Posterior cingulate gyrus (tissue), 11 donors: ENCODE results near the gene CHADL.
A peak's percentile ranks its signal among the peaks of the same experiment; 100 is the strongest.

Source experiments
- DNase-seq, 10 donors: peaks; one replicate each; pipeline versions ENCODE4 v3.0.0 to v3.0.0-alpha.2; 2020 to 2021; ENCODE audit warnings: mixed read lengths in 3 of 10
- intact Hi-C: fragments of 100-400 bp; cut with DNase I; formaldehyde crosslinking; loops from one replicate; pipeline ENCODE4 v1.15.1; 2023

The CHADL gene

DNA sequence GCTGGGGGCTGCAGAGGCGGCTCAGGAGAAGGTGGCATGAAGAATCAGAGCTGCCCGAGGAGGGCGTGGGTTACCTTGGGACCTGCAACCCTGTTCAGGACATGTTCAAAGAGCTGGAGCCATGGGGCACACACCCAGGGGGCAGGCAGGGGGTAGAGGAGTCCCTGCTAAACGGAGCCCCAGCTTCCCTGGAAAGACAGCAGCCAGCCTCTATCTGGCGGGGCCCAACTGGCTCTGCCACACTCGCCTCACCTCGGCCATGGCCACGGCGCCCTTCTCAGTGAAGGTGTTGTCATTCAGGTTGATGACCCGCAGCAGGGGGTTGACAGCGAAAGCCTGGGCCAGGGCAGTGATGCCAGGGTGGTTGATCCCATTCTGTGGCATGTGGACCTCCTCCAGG lies 17.0 kb upstream of the CHADL start:
- intact Hi-C loops: no loop called here
- no peak for DNase-seq

DNA sequence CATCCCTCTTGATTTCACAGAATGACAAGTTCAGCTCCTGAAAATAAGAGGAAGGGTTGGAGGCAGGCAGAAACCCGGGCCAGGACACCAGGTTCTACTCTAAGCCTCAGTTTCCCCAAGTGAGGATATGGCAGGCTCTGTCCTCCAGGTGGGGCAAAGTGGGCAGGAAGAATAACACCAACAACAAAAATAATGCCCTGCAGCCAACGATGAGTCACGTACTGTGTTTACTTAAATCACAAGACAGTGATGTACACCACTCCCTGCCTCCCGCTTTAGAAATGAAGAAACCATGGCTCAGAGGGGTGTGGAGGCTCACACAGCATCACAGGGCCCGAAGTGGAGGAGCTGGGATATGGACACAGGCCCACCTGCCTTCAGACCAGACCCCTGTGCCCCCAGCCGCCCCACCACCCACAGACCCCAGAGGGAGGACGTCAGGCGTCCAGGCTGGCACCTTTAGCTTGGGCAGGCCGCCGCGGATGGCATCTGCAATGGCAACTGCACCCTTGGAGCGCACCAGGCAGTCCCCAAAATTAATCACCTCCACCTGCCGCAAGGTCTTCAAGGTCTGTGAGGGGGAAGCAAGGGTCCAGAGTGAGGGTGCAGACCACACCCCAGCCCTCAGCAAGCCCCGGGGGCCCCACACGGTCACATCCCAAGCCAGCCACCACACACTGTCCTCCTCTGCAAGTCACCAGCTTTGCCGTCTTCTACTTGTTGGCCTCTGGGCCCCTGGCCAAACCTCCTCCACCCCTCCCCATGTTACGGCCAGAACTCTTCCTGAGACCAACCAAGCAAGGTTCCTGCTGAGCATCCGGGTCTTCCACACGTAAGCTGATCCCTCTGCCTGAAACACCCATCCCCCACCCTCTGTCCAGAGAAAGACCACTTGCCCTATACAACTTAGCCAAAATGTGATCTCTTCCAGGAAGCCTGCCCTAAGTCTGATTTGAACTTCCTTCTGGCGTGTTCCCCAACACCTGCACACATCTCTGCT lies 15.8 kb upstream of the CHADL start:
- no peak for DNase-seq

DNA sequence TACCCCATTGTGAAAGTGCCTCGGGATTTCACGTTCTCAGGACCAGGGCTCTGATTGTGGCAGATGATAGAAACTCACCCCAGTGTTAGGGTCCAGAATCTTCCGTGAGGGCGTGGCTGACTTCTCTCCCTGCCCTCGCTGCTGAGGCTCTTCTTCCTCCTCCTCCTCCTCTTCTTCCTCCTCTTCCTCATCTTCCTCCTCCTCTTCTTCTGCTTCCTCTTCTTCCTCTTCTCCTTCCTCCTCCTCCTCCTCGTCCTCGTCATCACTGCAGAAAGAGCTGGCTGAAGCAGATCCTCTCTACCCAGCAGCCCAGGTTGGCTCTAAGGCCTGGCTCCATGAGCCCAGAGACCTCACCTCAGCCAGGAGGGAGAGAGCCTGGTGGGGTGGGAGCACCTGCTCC lies 13.5 kb upstream of the CHADL start:
- DNase-seq: no peak
- intact Hi-C loops: no loop called here

More for the DNA sequence above, 15.8 kb upstream of the CHADL start:
- intact Hi-C loops: no loop called here

DNA sequence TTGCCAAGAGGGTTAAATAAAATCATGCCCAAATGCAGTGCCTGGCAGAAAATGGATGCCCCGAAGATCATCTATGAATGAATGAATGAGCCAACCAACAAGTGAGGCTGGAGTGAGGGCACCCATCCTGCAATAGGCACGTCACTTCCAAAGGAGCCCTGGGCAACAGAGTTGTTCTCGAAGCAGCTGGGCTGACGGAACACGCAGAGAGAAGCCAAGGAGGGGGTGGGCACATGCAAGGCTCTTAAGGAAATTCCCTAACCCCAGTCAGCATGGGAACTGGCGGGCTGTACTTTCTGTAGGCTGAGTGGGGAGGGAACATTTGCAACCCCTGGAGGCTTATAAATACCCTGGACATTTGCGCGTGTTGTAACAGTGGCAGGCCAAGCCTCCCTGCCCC lies 11.6 kb upstream of the CHADL start:
- peak in 3 of 10 donors; percentile 34 to 87 (median 48) for DNase-seq
- intact Hi-C loops: no loop called here

DNA sequence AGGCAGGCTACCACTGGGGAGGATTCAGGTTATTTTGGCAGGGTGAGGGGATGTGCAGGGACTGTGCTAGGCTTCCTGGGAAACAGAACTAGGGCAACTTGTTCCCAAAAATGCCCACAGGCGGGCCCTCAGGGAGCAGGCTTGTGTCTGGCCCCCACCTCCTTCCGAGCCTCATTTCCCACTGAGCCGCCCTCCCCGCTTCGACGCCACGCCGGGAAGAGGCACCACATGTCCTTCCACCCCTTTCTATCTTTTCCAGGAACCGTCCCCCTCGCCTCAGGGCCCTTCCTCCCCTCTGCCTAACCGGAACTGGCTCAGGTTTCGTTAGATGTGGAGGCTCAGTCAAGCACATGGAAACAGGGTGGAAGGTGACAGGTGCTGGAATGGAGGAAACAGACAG lies 9.4 kb upstream of the CHADL start:
- intact Hi-C loops: no loop called here
- DNase-seq: no peak

DNA sequence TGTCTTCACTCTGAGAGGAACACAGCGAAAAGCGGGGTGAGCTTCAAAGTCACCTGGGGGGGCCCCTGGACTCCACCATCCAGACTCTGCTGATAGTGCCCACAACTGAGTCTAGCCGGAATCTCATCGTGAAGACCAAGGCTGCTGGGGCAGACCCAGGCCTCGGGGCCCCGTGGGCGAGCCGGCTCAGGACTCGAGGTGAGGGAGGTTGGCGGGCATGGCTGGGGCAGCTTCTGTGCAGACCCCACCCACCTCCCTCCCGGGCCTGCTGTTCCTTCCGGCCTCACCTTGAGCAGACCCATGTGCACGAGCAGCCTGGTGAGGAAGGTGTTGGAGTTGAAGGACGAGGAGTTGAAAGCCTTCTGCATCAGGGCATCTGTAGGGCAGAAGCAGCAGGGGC lies 8.7 kb upstream of the CHADL start:
- intact Hi-C loops: no loop called here
- peak in 1 of 10 donors; percentile 63 for DNase-seq

DNA sequence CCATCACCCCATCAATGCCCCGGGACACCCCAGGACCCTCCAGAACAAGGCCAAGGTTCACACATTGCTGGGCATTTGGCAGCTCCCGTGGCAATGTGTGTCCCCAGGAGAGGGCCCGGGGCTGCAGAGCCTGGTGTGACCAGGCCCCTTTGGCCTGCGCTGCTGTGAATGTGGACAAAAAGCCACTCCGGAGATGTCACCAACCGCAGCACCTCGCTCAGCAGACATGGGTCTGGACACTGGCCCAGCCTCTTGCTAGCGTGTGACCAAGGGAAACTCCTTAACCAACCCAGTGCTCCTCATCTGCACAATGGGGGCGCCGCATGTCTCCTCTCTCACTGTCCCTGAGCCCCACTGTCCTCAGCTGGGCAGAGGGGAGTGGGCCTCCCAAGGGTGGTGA lies 8.0 kb upstream of the CHADL start:
- intact Hi-C loops: no loop called here
- no peak for DNase-seq

DNA sequence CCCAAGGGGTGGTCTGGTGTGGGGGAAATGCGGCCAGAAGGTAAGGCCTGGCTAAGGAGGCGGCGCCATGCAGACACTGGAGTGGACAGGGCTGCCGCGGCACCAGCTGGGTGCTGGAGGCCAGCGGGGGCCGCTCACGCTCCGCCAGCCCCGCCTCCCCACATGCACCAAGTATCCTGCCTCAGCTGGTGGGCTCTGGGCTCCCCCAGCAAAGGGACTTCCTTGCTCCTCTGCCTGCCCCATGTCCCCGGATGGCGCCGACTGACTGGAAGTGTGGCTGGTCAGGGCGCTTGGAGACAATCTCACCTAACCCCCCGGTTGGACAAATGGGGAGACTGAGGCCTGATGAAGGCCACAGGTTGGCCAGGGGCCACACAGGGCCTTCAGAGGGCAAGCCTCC lies 7.6 kb upstream of the CHADL start:
- intact Hi-C loops: no loop called here
- DNase-seq: no peak

DNA sequence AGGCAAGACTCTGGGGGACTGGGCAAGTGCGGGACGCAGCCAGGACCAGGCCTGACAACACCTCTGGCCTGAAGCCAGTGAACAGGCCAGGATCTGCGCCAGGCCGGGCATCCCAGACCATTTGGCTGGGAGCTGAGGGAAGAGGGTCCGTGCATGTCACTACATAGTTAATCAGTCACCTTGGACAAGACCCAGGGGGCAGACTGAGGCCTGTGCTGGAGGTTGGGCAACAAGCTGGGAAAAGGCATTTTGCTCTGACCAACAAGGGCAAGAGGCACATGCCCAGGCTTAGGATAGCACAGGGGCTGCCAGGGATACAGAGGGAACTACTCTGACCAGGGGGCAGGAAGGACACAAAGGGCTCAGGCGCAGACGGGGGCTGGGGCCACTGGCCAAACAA lies 7.0 kb upstream of the CHADL start:
- intact Hi-C loops: no loop called here
- DNase-seq: no peak

DNA sequence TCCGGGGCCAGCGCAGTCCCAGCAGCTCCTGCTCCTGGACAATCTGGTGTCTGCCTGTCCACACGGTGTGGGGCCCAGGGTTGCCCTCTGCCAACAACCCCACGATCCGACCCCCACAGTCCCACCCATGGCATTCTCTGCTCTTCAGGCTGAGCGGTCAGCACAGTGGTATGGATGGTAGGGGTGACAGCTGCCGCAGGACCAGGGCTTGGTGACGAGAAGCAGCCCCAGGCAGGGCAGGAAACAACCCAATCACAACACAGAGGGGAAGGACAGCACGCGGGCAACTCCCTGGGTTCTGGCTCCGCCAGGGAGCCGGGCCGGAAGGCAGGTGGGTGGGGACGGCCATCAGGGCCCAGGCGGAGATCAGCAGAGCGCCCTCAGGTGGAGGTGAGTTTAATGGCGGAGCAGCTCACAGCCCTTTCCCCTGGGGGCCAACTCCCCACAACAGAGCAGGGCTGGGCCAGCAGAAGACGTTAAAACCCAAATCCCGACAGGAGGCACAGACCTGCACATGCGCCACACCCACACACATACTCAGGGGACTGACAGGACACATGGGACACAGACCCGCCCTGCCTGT lies 5.3 kb upstream of the CHADL start:
- intact Hi-C loops: no loop called here
- no peak for DNase-seq

DNA sequence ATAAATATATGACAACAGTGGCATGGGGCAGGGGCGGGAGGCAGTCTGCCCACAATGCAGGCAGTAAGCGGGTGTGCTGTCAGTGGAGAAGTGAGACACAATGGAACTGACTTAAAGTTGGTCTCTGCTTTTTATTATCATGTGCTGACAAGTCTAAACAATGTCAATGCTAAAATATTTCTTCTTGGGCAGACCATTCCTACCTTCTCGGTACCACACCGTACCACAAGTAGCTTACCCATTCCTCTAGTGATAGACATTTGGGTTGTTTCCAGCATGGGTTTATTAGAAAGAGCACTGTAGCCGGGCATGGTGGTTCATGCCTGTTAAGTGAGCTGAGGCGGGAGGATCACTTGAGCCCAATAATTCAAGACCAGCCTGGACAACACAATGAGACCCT lies 2.6 kb upstream of the CHADL start:
- DNase-seq: no peak
- intact Hi-C loops: no loop called here

DNA sequence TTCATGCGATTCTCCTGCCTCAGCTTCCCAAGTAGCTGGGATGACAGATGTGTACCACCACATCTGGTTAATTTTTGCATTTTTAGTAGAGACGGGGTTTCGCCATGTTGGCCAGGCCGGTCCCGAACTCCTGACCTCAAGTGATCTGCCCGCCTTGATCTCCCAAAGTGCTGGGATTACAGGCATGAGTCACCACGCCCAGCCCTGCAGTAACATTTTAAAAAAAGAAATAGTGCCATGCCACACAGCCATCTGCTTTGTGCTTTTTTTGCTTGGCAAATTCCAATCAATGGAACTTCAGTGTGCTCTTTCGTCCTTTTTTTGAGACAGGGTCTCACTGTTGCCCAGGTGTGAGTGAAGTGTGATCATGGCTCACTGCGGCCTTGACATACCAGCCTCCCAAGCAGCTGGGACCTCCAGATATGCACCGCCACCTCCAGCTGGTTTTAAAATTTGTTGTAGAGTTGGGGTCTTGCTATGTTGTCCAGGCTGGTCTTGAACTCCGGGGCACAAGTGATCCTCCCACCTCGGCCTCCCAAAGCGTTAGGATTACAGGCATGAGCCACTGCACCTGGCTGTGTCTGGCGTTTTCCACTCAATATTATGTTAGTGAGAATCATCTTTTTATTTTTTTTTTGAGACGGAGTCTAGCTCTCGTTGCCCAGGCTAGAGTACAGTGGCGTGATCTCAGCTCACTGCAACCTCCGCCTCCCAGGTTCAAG lies 1.8 kb upstream of the CHADL start:
- intact Hi-C loops: no loop called here
- no peak for DNase-seq

DNA sequence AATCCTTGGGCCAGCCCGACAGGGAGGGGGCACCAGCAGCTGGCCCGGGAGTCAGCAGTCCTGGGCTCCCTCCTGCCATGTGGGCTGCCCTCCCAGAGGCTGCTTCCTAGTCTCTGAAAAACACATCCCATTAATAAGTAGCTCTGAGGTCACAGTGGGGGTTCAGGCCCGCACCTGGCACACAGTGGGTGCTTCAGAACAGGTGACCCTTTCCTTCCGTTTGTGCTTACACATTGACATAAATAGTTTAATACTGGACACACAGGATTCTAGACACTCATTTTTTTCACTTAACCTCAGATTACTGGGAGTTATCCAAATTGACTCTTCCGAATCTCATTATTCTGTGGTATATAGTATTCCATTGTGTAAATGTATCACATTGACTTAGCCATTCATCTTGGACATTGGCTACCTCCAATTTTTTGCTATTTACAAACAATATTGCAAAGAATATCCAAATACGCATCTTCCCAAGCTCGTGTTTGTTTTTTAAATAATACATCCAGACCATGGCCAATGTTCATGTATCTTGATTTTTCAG lies 474 bp upstream of the CHADL start:
- DNase-seq: no peak
- intact Hi-C loops: no loop called here

DNA sequence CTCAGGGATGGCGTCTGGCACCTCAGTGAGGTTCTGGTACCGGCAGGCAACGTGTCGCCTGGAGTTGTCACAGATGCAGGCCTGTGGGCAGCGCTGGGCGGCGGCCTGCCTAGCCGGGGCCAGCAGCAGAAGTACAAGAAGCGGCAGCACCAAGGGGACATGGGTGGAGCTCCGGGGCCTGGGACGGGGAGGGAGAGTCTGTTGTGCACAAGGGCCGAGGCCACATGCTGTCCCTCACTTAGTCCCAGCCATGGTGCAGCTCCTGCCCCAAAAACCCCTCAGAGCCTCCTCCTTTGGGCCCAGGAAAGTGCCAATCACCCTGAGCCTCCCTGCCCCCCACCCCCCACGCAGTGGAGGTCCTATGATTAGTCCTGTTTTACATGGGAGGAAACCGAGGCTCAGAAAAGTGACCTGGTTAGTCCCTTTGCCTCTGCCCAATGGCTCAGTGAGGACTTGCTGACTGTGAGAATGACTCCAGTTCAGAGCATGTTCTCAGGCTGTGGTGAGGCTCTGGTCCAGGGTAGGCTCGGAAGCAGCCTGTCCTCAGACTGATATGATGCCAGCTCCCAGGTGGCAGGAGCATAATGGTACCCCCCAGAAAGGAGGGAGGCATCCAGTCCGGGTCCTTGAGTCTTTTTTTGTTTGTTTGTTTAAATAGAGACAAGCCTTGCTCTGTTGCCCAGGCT lies 1.1 kb downstream of the CHADL start:
- peak in 2 of 10 donors; percentile 68 to 91 for DNase-seq
- intact Hi-C loops: no loop called here

DNA sequence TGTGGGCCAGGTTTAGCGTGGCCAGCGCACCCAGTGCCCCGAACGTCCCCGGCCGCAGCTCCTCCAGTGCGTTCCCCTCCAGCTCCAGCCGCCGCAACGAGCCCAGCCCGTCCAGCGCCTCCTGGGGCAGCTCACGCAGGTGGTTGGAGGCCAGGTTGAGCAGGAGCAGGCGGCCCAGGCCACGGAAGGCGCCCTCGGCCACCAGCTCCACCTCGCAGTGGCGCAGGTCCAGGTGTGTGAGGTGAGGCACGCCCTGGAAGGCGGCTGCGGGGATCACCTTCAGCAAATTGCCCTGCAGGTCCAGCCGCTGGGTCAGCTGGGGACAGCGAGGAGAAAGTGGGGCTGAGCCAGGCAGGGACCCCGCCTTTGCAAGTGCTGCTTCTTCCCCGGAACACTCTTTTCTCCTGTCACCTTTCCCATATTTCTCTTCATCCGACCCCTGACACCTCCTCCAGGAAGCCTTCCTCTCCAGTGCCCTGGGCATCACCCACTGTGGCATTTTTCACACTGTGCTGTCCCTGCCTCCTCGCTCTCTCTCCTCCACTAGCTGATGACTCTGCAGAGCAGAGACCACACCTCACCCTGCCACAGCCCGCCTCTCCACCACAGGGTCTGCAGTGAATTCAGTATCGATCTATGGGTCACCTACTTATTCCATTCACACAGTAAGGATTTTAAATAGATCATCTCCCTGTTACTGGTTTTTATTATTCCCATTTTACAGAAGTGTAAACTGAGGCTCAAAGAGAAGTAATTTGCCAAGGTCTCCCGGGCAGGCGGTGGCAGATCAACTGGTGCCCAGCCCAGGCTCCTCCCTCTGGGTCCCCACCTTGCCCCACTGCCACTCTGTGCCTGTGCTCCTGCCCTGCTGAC lies 1.9 kb downstream of the CHADL start:
- DNase-seq: no peak
- intact Hi-C loops: no loop called here

DNA sequence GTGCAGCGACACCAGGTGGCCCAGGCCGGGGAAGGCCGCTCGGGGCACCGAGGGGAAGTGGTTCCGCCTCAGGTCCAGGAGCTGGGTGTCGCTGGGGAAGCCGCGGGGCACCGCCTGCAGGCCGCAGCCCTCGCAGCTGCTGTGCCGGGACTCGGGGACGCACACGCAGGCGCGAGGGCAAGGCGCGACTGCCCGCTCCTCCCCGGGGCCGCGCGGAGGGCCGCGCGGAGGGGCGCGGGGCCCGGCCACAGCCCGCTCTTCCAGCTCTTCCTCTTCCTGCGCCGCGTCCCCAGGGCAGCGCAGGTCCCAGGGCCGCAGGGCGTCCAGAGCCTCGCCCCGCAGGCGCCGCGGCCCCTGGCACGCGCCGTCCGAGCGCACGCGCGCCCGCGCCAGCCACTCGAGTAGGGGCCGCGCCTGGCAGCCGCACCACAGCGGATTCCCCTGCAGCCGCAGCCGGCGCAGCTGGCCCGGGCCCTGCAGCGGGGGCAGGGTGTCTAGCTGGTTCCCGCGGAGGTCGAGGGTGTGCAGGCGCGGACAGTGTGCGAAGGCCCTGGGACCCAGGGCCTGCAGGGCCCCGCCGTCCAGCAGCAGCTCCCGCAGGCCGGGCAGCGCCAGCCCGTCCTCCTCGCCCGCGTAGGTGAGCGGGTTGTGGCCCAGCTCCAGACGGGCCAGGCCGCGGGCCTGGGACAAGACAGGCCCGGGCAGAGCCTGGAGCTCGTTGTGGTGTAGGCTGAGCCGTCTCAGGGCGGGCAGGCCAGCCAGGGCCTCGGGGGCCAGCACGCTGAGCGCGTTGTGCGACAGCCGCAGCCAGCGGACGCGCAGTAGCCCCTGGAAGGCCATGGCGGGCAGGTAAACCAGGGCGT lies 2.8 kb downstream of the CHADL start:
- intact Hi-C loops: no loop called here
- peak in 4 of 10 donors; percentile 41 to 93 (median 74) for DNase-seq

DNA sequence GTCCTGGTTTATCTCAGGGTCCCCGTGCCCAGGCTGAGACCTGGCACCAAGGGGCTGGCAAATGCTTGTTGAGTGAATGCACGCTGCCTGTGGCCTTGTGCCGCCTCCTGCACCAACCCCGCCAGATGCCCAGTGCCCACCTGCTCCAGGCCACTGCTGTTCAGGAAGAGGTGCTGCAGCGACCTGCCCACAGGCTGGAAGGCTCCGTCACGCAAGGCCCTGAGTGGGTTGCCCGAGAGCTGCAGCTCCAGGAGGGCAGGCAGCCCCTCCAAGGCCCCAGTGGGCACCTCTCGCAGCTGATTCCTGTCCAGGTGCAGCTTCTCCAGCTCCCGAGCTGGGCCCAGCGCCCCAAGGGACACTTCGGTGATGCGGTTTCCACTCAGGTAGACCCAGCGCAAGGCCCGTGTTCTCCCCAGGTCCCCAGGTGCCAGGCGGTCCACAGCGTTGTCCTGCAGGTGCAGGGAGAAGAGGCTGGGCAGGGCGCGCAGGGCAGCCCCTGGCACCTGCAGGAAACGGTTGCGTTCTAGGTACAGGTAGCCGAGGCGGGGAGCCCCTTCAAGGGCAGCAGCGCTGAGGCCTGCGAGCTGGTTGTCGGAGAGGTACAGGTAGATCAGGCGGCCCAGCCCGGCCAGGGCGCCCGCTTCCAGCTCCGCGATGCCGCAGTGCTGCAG lies 3.6 kb downstream of the CHADL start:
- intact Hi-C loops: no loop called here
- DNase-seq: peak in 1 of 10 donors; percentile 78
